PC-3 (cell line): ENCODE data around the gene PRPSAP2. TPM values are rescaled to one million over a fixed set of nuclear protein-coding genes. Genes with fewer than 3 reads are reported as not detected.

Experiments
- ATAC-seq: fragments of 200-7000 bp; cut with Tn5 transposase; 2 replicates; pipeline ENCODE4 v1.9.1; 2020; ENCODE audit warnings: mild to moderate bottlenecking, moderate library complexity
- BruUV-seq: library from RNA; stranded (reverse); fragments of 400-500 nt; replicated peaks from 2 replicates; lab custom pipeline; 2021; lab: Mats Ljungman, UMichigan
- CTCF ChIA-PET: fragments of 300-600 bp; sonication (Branson Sonifier 250); formaldehyde crosslinking; loops from one replicate; lab custom pipeline; 2022; ENCODE audit warnings: antibody characterized with exemption; lab: Charles Lee
- POLR2A ChIA-PET: fragments of 300-600 bp; sonication (Branson Sonifier 250); formaldehyde crosslinking; loops from one replicate; lab custom pipeline; 2022; ENCODE audit warnings: antibody characterized with exemption; ENCODE audit not compliant: unreplicated experiment; lab: Charles Lee
- DNase-seq: peaks from one replicate; pipeline ENCODE4 v3.0.0-alpha.2; 2015
- H2AFZ ChIP-seq: fragments of 300-600 bp; sonication (generic); 2 replicates; pipeline ENCODE4 v1.6.0; 2016; ENCODE audit warnings: antibody characterized with exemption, low read length
- H3F3A ChIP-seq: fragments of 300-600 bp; sonication (generic); one replicate; pipeline ENCODE4 v1.6.0; 2017; ENCODE audit warnings: antibody characterized with exemption, low read length, control low read depth, mild to moderate bottlenecking; ENCODE audit not compliant: unreplicated experiment
- H3K27ac ChIP-seq: fragments of 300-600 bp; sonication (generic); 2 replicates; pipeline ENCODE4 v1.5.1; 2016; ENCODE audit warnings: mild to moderate bottlenecking, low read length
- H3K27me3 ChIP-seq: fragments of 300-600 bp; sonication (generic); 2 replicates; pipeline ENCODE4 v1.6.1; 2016; ENCODE audit warnings: low read length, mixed read lengths
- H3K36me3 ChIP-seq: fragments of 300-600 bp; sonication (generic); 2 replicates; pipeline ENCODE4 v1.6.1; 2016; ENCODE audit warnings: low read depth, mixed run types, low read length, mixed read lengths
- H3K4me1 ChIP-seq: fragments of 300-600 bp; sonication (generic); 2 replicates; pipeline ENCODE4 v1.5.1; 2016; ENCODE audit warnings: low read length; ENCODE audit not compliant: insufficient read depth
- H3K4me2 ChIP-seq: fragments of 300-600 bp; sonication (generic); 2 replicates; pipeline ENCODE4 v1.6.0; 2016; ENCODE audit warnings: low read length
- H3K4me3 ChIP-seq: fragments of 300-600 bp; sonication (generic); 2 replicates; pipeline ENCODE4 v1.5.1; 2016; ENCODE audit warnings: mild to moderate bottlenecking, low read length, mixed read lengths
- H3K79me2 ChIP-seq: fragments of 300-600 bp; sonication (generic); 2 replicates; pipeline ENCODE4 v1.6.1; 2017; ENCODE audit warnings: low read length, mixed read lengths
- H3K9ac ChIP-seq: fragments of 300-600 bp; sonication (generic); 2 replicates; pipeline ENCODE4 v1.6.0; 2016; ENCODE audit warnings: mild to moderate bottlenecking, low read length
- H3K9me2 ChIP-seq: fragments of 300-600 bp; sonication (generic); replicated peaks from 2 replicates; pipeline ENCODE4 v1.6.1; 2016; ENCODE audit warnings: mixed run types, low read length, mixed read lengths
- H3K9me3 ChIP-seq: fragments of 300-600 bp; sonication (generic); 2 replicates; pipeline ENCODE4 v1.6.1; 2016; ENCODE audit warnings: low read length, mixed read lengths
- H4K20me1 ChIP-seq: fragments of 300-600 bp; sonication (generic); 2 replicates; pipeline ENCODE4 v1.6.1; 2016; ENCODE audit warnings: low read length, mixed read lengths
- CTCF ChIP-seq: fragments of 300-600 bp; sonication (generic); conservative IDR thresholded peaks from 2 replicates; pipeline ENCODE4 v1.5.1; 2017; ENCODE audit warnings: antibody characterized with exemption, low read depth, mild to moderate bottlenecking, low read length
- EZH2 ChIP-seq: fragments of 300-600 bp; sonication (generic); IDR thresholded peaks from one replicate; pipeline ENCODE4 v1.6.1; 2017; ENCODE audit warnings: antibody characterized with exemption, mild to moderate bottlenecking, low read length; ENCODE audit not compliant: unreplicated experiment
- EZH2phosphoT487 ChIP-seq: fragments of 300-600 bp; sonication (generic); IDR thresholded peaks from 2 replicates; pipeline ENCODE4 v1.6.1; 2018; ENCODE audit warnings: mild to moderate bottlenecking, antibody characterized with exemption, low read length, borderline replicate concordance
- intact Hi-C: fragments of 100-400 bp; cut with micrococcal nuclease; formaldehyde crosslinking; loops from 2 replicates; pipeline ENCODE4 v1.9.0; 2023
- total RNA-seq: library from RNA; depleted of rRNA; stranded (reverse); fragments of >200 nt; gene quantifications from 2 replicates; pipeline ENCODE4 v1.2.3, GENCODE V29; 2014

The PRPSAP2 gene
- total RNA-seq, 1 experiment from 2014 or later: 81.3 TPM

- Histone ChIP-seq H3K79me2 (no peaks in the 10 kb centered on the region), H3K27me3 (peaks cover 12% of the 10 kb centered on the region), H3K4me1 (no peaks in the 10 kb centered on the region), H3K9me3 (no peaks in the 10 kb centered on the region), H3K9ac (no peak overlapping the region), H3F3A (no peaks in the 10 kb centered on the region), H3K36me3 (no peaks in the 10 kb centered on the region), H3K27ac (no peak overlapping the region), H2AFZ (no peak overlapping the region), H3K4me2 (no peak overlapping the region), H4K20me1 (no peaks in the 10 kb centered on the region), H3K9me2 (no peaks in the 10 kb centered on the region), H3K4me3 (no peak overlapping the region)
- BruUV-seq: no TSS peak
- ChIA-PET CTCF (no interaction called here), POLR2A (no interaction called here)
- ATAC-seq: no peak
- intact Hi-C loops: no loop called here
- TF ChIP-seq CTCF (no peak), EZH2phosphoT487 (no peak), EZH2 (no peak)
- DNase-seq: no peak
These were observed 92.4 kb downstream of the PRPSAP2 start for GRCh38 chr17:18950346-18950745.

- H3K36me3 ChIP-seq: no peaks in the 10 kb centered on the region
- H3K9me3 ChIP-seq: no peaks in the 10 kb centered on the region
- no peak overlapping the region for H3K4me2 ChIP-seq
- no peaks in the 10 kb centered on the region for H3K9me2 ChIP-seq
- CTCF ChIA-PET: interaction anchor here (0.7 kb wide), 1 partner anchor 10 kb away, joined by 3 read pairs; no protein-coding TSS in a partner anchor
- POLR2A ChIA-PET: no interaction called here
- H3K4me1 ChIP-seq: no peaks in the 10 kb centered on the region
- no peak overlapping the region for H3K9ac ChIP-seq
- BruUV-seq: no TSS peak
- H2AFZ ChIP-seq: no peak overlapping the region
- no peak for ATAC-seq
- no peak overlapping the region for H3K27ac ChIP-seq
- H3K4me3 ChIP-seq: no peak overlapping the region
- TF ChIP-seq CTCF (no peak), EZH2phosphoT487 (no peak), EZH2 (no peak)
- H3K79me2 ChIP-seq: no peaks in the 10 kb centered on the region
- no peaks in the 10 kb centered on the region for H3F3A ChIP-seq
- peaks cover 6% of the 10 kb centered on the region; the same call in 1 of the 2 replicates for H3K27me3 ChIP-seq
- no peak for DNase-seq
- no peaks in the 10 kb centered on the region for H4K20me1 ChIP-seq
- intact Hi-C loops: no loop called here
These were observed 93.3 kb downstream of the PRPSAP2 start for GRCh38 chr17:18950944-18951905.
